ENCODE results near the gene FAM131A. TPM values are rescaled to one million over a fixed set of nuclear protein-coding genes. Genes with fewer than 3 reads are reported as not detected.
A peak's percentile ranks its signal among the peaks of the same experiment; 100 is the strongest.

Gene FAM131A
- total RNA-seq, 1 experiment from 2014 or later, result 14.4 TPM

DNA sequence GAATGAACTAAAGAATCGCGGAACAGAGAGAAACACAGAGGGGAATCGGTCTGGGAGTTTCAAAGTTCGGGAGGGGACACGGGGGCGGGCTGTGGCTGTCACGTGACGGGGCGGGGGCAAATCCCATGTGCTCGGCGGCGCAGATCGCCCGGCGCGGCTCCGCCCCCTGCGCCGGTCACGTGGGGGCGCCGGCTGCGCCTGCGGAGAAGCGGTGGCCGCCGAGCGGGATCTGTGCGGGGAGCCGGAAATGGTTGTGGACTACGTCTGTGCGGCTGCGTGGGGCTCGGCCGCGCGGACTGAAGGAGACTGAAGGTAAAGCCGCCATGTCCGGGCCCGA is 23.1 kb upstream of the FAM131A start, which contains the start of gene EIF4G1:
EIF4G1 (plus strand) TSS at position 244 of the 337 bp plus-strand sequence. CDS start 1,191 bp downstream, outside the sequence.
- Histone ChIP-seq H3K56ac (ENCODE audit: insufficient read length, low read depth, low read length) (no peak within 1 kb of the TSS), H3K79me2 (ENCODE audit: insufficient read depth, low read length) (peaks cover 42% of the 10 kb centered on the region), H3K23ac (ENCODE audit: insufficient read length, low read depth, low read length) (no peak within 1 kb of the TSS), H3K4me2 (ENCODE audit: insufficient read depth, insufficient read length, low read length) (peak within 1 kb of the TSS; percentile 97), H4K5ac (ENCODE audit: insufficient read length, low read depth, low read length) (no peak within 1 kb of the TSS), H3K23me2 (ENCODE audit: insufficient read length, low read depth, low read length, poor library complexity, severe bottlenecking) (peaks cover 10% of the 10 kb centered on the region), H2BK15ac (ENCODE audit: low read depth, low read length) (no peak within 1 kb of the TSS), H3K4ac (ENCODE audit: low read depth, low read length) (no peak within 1 kb of the TSS), H2BK20ac (ENCODE audit: low read depth, low read length, poor library complexity, severe bottlenecking) (no peak within 1 kb of the TSS), H2AK5ac (ENCODE audit: insufficient read length, low read length) (no peak within 1 kb of the TSS), H2BK5ac (ENCODE audit: insufficient read length, low read length) (no peak within 1 kb of the TSS), H2BK120ac (ENCODE audit: low read depth, low read length, poor library complexity, severe bottlenecking) (peak within 1 kb of the TSS; percentile 51), H3K27ac (ENCODE audit: insufficient read length, low read depth, low read length) (no peak within 1 kb of the TSS), H4K91ac (ENCODE audit: insufficient read length, low read depth, low read length) (no peak within 1 kb of the TSS), H4K8ac (replicated peaks; ENCODE audit: insufficient read length, low read depth, low read length) (no peak within 1 kb of the TSS), H2AFZ (ENCODE audit: low read length) (no peak within 1 kb of the TSS), H3K18ac (ENCODE audit: insufficient read length, low read depth, low read length) (peak within 1 kb of the TSS; percentile 24), H3K9ac (ENCODE audit: extremely low read depth, insufficient read length, low read length) (peak within 1 kb of the TSS; percentile 85), H3K4me1 (ENCODE audit: insufficient read depth, low read length) (peaks cover 8% of the 10 kb centered on the region; the same call in 1 of the 2 replicates), H3K9me3 (ENCODE audit: control insufficient read depth, low read depth, low read length) (no peaks in the 10 kb centered on the region), H3K27me3 (ENCODE audit: insufficient read depth, low read length) (no peaks in the 10 kb centered on the region), H3K14ac (ENCODE audit: insufficient read depth, low read length) (peak within 1 kb of the TSS; percentile 68), H2BK12ac (ENCODE audit: insufficient read length, low read depth, low read length) (no peak within 1 kb of the TSS), H3T11ph (ENCODE audit: low read length) (no peak within 1 kb of the TSS), H4K20me1 (ENCODE audit: control insufficient read depth, insufficient read depth, insufficient read length) (no peaks in the 10 kb centered on the region), H3K79me1 (ENCODE audit: insufficient read depth, low read depth, low read length, poor library complexity, severe bottlenecking) (peaks cover 2% of the 10 kb centered on the region)
- peaks cover 24 to 44% (median 29%) of the 10 kb centered on the region in 3 experiments; a peak in 6 of 7 replicates for H3K36me3 Mint-ChIP-seq (ENCODE audit: insufficient read depth in 1 of 3, low read depth in 3 of 3)
- peak within 1 kb of the TSS; percentile 89 to 96 (median 95) for H3K27ac Mint-ChIP-seq
- TF ChIP-seq, protein P1, sequence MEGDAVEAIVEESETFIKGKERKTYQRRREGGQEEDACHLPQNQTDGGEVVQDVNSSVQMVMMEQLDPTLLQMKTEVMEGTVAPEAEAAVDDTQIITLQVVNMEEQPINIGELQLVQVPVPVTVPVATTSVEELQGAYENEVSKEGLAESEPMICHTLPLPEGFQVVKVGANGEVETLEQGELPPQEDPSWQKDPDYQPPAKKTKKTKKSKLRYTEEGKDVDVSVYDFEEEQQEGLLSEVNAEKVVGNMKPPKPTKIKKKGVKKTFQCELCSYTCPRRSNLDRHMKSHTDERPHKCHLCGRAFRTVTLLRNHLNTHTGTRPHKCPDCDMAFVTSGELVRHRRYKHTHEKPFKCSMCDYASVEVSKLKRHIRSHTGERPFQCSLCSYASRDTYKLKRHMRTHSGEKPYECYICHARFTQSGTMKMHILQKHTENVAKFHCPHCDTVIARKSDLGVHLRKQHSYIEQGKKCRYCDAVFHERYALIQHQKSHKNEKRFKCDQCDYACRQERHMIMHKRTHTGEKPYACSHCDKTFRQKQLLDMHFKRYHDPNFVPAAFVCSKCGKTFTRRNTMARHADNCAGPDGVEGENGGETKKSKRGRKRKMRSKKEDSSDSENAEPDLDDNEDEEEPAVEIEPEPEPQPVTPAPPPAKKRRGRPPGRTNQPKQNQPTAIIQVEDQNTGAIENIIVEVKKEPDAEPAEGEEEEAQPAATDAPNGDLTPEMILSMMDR (conservative IDR thresholded peaks at IDR 0.05), result no peak
- no CpG with 5 or more reads among the region's 40 CpGs for WGBS (ENCODE audit: extremely low coverage, insufficient read length, low lambda C conversion rate)
- peak within 1 kb of the TSS; percentile 87 to 93 for H3K4me3 Mint-ChIP-seq
- peaks cover 23 to 24% of the 10 kb centered on the region in 2 experiments for H3K4me1 Mint-ChIP-seq
- no peaks in the 10 kb centered on the region for H3K9me3 Mint-ChIP-seq
- no peaks in the 10 kb centered on the region for H3K27me3 Mint-ChIP-seq (ENCODE audit: low read depth)
- DNase-seq, result peak; percentile 94

Measured in H9 (cell line).